Endothelial cell of umbilical vein (primary cell): ENCODE results near the gene KRTAP5-6. TPM values are rescaled to one million over a fixed set of nuclear protein-coding genes. Genes with fewer than 3 reads are reported as not detected.

Experiments
- BruUV-seq: library from RNA; stranded (reverse); fragments of 400-500 nt; replicated peaks from 2 replicates; lab custom pipeline; 2021; lab: Mats Ljungman, UMichigan
- CTCF ChIA-PET: fragments of 300-600, 350-600 bp; sonication (Branson Sonifier 250); formaldehyde crosslinking; loops from one replicate; lab custom pipeline; 2021; ENCODE audit warnings: antibody characterized with exemption, inconsistent platforms; lab: Charles Lee
- POLR2A ChIA-PET: fragments of 300-600, 350-600 bp; sonication (Branson Sonifier 250); formaldehyde crosslinking; loops from one replicate; lab custom pipeline; 2021; ENCODE audit warnings: antibody characterized with exemption, inconsistent platforms; lab: Charles Lee
- DNase-seq: peaks from one replicate; pipeline ENCODE4 v3.0.0-alpha.2; 2011; ENCODE audit warnings: low read depth, low spot score
- FAIRE-seq: peaks from 2 replicates; lab custom pipeline; 2011; peaks lifted over from hg19 to GRCh38; lab: Jason Lieb, UNC
- H2AFZ ChIP-seq: 2 replicates; pipeline ENCODE4 v1.6.0; 2012; ENCODE audit warnings: low read depth, low read length, control low read depth, inconsistent platforms
- H3K27ac ChIP-seq: 2 replicates; pipeline ENCODE4 v1.5.1; 2011; ENCODE audit warnings: low read depth, mild to moderate bottlenecking, control low read depth, low read length, moderate library complexity; ENCODE audit not compliant: insufficient read depth
- H3K27me3 ChIP-seq, 2 experiments: 2 replicates each; pipeline versions ENCODE4 v1.6.0 to v1.6.1; 2011; ENCODE audit warnings: low read length in 2 of 2, mixed read lengths in 1 of 2; ENCODE audit not compliant: control insufficient read depth in 2 of 2, insufficient read depth in 2 of 2
- H3K36me3 ChIP-seq, 2 experiments: 2 replicates in 1 of 2; 3 replicates in 1 of 2; pipeline ENCODE4 v1.5.1; 2011; ENCODE audit warnings: low read length in 2 of 2, mild to moderate bottlenecking in 1 of 2, moderate library complexity in 1 of 2; ENCODE audit not compliant: control insufficient read depth in 2 of 2, insufficient read depth in 2 of 2; ENCODE audit errors: extremely low read depth in 1 of 2
- H3K4me1 ChIP-seq: 3 replicates; pipeline ENCODE4 v1.5.1; 2011; ENCODE audit warnings: mild to moderate bottlenecking, low read length; ENCODE audit not compliant: control insufficient read depth, insufficient read depth; ENCODE audit errors: extremely low read depth
- H3K4me2 ChIP-seq: 2 replicates; pipeline ENCODE4 v1.6.1; 2011; ENCODE audit warnings: low read length, control low read depth, mixed read lengths; ENCODE audit not compliant: insufficient read depth
- H3K4me3 ChIP-seq, 3 experiments: fragments of 200-600 bp in 1 of 3; sonication (generic), shearing (Covaris generic) in 1 of 3; replicated peaks in 1 of 3; 2 replicates each; pipeline ENCODE4 v1.5.1; 2011 to 2016; ENCODE audit warnings: control low read depth in 3 of 3, low read length in 3 of 3, mild to moderate bottlenecking in 2 of 3, inconsistent platforms in 1 of 3, low read depth in 1 of 3, moderate library complexity in 1 of 3; ENCODE audit not compliant: insufficient read depth in 1 of 3
- H3K79me2 ChIP-seq: 2 replicates; pipeline ENCODE4 v1.6.0; 2012; ENCODE audit warnings: low read length, inconsistent platforms; ENCODE audit not compliant: control insufficient read depth, insufficient read depth
- H3K9ac ChIP-seq: replicated peaks from 2 replicates; pipeline ENCODE3; 2011; ENCODE audit warnings: low read length, control low read depth; ENCODE audit not compliant: insufficient read depth; ENCODE audit errors: extremely low read depth
- H3K9me1 ChIP-seq: replicated peaks from 3 replicates; pipeline ENCODE4 v1.6.0; 2011; ENCODE audit warnings: mild to moderate bottlenecking, low read length; ENCODE audit not compliant: control insufficient read depth, insufficient read depth; ENCODE audit errors: extremely low read depth
- H3K9me3 ChIP-seq: replicated peaks from 2 replicates; pipeline ENCODE4 v1.5.1; 2012; ENCODE audit warnings: low read length, inconsistent platforms; ENCODE audit not compliant: control insufficient read depth, insufficient read depth
- H4K20me1 ChIP-seq: replicated peaks from 2 replicates; pipeline ENCODE3; 2011; ENCODE audit warnings: mild to moderate bottlenecking, low read length; ENCODE audit not compliant: control insufficient read depth, insufficient read depth; ENCODE audit errors: extremely low read depth
- EZH2 ChIP-seq: IDR thresholded peaks from 2 replicates; pipeline ENCODE4 v1.6.1; 2012; ENCODE audit warnings: borderline replicate concordance, low read depth, mild to moderate bottlenecking, moderate library complexity, low read length, inconsistent platforms; ENCODE audit not compliant: severe bottlenecking
- GATA2 ChIP-seq: IDR thresholded peaks from 2 replicates; pipeline ENCODE4 v1.7.0; 2011; ENCODE audit warnings: low read depth, mild to moderate bottlenecking, moderate library complexity, mixed read lengths, low read length; ENCODE audit not compliant: insufficient read length, insufficient read depth
- JUN ChIP-seq: IDR thresholded peaks from 2 replicates; pipeline ENCODE4 v1.6.1; 2011; ENCODE audit warnings: borderline replicate concordance, low read depth; ENCODE audit not compliant: insufficient read length, insufficient read depth
- MYC ChIP-seq: IDR thresholded peaks from one replicate; pipeline ENCODE4 v1.6.1; 2011; ENCODE audit warnings: mild to moderate bottlenecking, low read depth, low read length
- dilution Hi-C: fragments of 300-500 bp; cut with MboI; formaldehyde crosslinking; loops from one replicate; pipeline ENCODE4 v1.15.0; 2019; ENCODE audit warnings: low sequenced_read_pairs; ENCODE audit not compliant: extremely low pct_ligation_motif_present
- intact Hi-C: fragments of 100-400 bp; cut with micrococcal nuclease; formaldehyde crosslinking; loops from one replicate; pipeline ENCODE4 v1.10.0; 2022
- polyA plus RNA-seq, 4 experiments: library from polyadenylated mRNA; depleted of rRNA in 3 of 4; stranded (reverse) in 3 of 4; unstranded in 1 of 4; fragments of >200 nt; gene quantifications; 2 replicates each; pipeline versions ENCODE4 v1.2.1 to v1.2.3, GENCODE V29; 2011 to 2012; ENCODE audit warnings: missing spikeins in 1 of 4
- total RNA-seq: library from RNA; stranded (reverse); gene quantifications from 2 replicates; pipeline ENCODE4 v1.2.3, GENCODE V29; 2021

KRTAP5-6 gene
- total and polyA plus RNA-seq, 2 donors (not counting 3 experiments of a cell fraction or from before 2014, with no cell fraction given), result not detected

DNA sequence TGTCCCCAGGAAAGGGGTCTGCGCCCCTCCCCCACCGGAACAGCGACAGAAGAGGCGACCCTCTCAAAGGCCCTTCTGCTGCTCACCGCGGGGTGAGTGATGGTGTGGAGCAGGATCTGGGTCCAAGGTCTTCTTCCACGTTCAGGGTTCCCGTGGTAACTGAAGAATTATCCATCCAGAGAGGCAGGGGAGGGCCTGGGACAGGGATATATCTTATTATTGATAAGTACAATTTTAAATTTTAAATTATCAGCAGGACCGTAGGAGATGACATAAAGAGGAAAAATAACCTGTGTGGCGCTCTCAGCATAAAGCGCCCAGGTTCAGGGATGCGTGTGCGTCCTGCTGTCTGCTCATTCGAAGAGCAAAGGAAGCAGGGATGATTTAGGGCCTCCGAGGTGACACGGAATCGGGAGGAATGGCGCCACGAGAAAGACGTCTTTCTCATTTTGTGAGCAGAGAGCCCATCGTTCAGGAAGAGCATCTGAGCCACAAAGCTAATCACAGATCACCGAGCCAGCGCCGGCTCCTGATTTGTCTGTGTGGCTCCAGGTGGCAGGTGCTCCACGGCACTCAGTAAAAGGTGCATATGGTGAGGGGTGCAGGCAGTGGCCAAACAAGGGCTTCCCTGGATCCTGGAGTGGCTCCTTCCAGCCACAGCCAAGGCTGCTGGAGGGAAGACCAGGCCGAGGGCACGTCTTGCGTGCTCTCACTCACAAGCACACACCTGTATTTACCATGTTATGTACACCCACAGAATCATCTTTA is 48.2 kb upstream of the KRTAP5-6 start:
- Histone ChIP-seq H2AFZ (no peak overlapping the region), H3K4me3 (no peak overlapping the region), H3K9ac (no peak overlapping the region), H3K4me1 (no peaks in the 10 kb centered on the region), H3K27ac (no peak overlapping the region), H3K36me3 (no peaks in the 10 kb centered on the region), H3K9me1 (no peaks in the 10 kb centered on the region), H3K9me3 (no peaks in the 10 kb centered on the region), H3K4me2 (no peak overlapping the region), H3K79me2 (no peaks in the 10 kb centered on the region), H4K20me1 (no peaks in the 10 kb centered on the region), H3K27me3 (peaks cover 0 to 2% of the 10 kb centered on the region in 2 experiments)
- intact Hi-C loops, result no loop called here
- dilution Hi-C loops, result no loop called here
- TF ChIP-seq EZH2, result no peak
- DNase-seq (no peak), FAIRE-seq (no peak)
- no TSS peak for BruUV-seq
- ChIA-PET POLR2A (no interaction called here), CTCF (no interaction called here)

DNA sequence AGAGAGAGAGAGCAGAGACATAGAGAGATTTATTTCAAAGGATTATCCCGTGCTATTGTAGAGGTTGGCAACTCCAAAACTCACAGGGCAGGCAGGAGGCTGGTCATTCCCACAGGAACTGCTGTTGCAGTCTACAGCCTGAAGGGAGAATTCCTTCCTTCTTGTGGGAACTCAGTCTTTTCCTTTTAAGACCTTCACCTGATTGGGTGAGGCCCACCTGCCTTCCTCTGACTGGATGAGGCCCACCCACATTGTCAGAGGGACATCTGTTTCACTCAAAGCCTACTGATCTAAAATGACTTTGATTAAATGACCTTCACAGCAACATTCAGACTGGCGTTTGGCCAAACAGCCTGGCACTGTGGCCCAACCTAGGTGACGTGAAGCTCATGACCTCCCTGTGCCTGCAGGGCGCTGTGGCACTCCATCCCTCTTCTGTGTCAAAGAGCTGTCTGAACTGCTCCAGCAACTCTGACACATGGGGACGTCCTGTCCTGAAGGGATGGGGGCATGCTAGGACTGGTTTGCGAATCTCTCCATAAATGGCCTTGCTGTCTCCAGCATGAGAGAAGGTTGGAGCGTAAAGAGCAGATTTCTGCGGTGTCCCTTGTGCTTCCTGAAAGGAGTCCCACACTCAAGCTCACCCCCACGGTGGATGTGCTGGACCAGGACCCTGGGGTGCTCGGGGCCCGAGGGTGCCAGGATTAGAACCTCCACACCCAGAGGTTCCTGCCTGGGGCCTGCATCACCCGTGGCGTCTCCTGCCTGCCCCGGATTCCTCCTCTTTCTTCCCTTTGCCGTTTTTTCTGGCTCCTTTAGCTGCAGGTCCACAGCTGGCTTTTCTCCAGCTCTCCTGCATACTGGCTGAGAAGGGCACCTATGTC is 46.7 kb upstream of the KRTAP5-6 start:
- dilution Hi-C loops, result no loop called here
- H3K9ac ChIP-seq, result no peak overlapping the region

More for the DNA sequence above, 46.7 kb upstream of the KRTAP5-6 start:
- BruUV-seq, result no TSS peak
- Histone ChIP-seq H3K36me3 (no peaks in the 10 kb centered on the region), H3K4me3 (no peak overlapping the region), H3K4me2 (no peak overlapping the region), H3K27ac (no peak overlapping the region), H3K27me3 (peaks cover 0 to 4% of the 10 kb centered on the region in 2 experiments), H3K79me2 (no peaks in the 10 kb centered on the region), H3K9me1 (no peaks in the 10 kb centered on the region), H3K9me3 (no peaks in the 10 kb centered on the region), H2AFZ (no peak overlapping the region), H4K20me1 (no peaks in the 10 kb centered on the region), H3K4me1 (peaks cover 2% of the 10 kb centered on the region)
- intact Hi-C loops, result no loop called here
- TF ChIP-seq MYC (no peak), JUN (no peak), GATA2 (no peak)
- DNase-seq (no peak), FAIRE-seq (no peak)
- POLR2A ChIA-PET, result no interaction called here
- CTCF ChIA-PET, result interaction anchor here (1.0 to 6.0 kb wide), 6 partner anchors 13 to 508 kb away, joined by 3 to 337 read pairs (median 39); partner anchors contain the start of gene SYT8
